Astrocyte (in vitro differentiated cells and primary cell): ENCODE data around the gene ERC1.

Experiments
- EZH2 ChIP-seq: IDR thresholded peaks from 2 replicates; pipeline ENCODE4 v1.6.1; 2012; ENCODE audit warnings: mild to moderate bottlenecking, low read length, inconsistent platforms; ENCODE audit not compliant: insufficient read depth
- TF ChIP-seq, protein P1 (sequence below): IDR thresholded peaks from 2 replicates; pipeline ENCODE4 v1.5.1; 2011; ENCODE audit warnings: low read depth, mild to moderate bottlenecking, inconsistent platforms, low read length, moderate library complexity; ENCODE audit not compliant: insufficient read depth

DNA sequence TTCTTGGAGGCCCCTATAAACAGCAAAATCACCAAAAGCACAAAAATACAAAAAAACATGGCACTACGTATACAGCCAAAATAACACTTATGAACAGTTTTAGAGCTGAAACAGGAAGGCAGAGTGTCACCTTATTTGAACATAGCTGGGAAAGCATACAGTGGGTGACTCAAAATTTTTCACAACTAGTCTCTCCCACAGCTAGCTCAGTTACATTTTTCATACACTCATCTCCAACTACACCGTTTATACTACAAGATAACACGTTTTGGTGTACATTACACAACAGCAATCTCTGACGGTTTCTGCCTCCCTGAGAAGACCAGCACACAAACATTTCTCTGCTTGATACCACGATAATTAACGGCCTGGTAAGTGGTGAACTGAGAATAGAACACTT, 44.4 kb upstream of the ERC1 start:
- TF ChIP-seq, protein P1, sequence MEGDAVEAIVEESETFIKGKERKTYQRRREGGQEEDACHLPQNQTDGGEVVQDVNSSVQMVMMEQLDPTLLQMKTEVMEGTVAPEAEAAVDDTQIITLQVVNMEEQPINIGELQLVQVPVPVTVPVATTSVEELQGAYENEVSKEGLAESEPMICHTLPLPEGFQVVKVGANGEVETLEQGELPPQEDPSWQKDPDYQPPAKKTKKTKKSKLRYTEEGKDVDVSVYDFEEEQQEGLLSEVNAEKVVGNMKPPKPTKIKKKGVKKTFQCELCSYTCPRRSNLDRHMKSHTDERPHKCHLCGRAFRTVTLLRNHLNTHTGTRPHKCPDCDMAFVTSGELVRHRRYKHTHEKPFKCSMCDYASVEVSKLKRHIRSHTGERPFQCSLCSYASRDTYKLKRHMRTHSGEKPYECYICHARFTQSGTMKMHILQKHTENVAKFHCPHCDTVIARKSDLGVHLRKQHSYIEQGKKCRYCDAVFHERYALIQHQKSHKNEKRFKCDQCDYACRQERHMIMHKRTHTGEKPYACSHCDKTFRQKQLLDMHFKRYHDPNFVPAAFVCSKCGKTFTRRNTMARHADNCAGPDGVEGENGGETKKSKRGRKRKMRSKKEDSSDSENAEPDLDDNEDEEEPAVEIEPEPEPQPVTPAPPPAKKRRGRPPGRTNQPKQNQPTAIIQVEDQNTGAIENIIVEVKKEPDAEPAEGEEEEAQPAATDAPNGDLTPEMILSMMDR: no peak
- TF ChIP-seq EZH2: no peak
